Upper lobe of left lung (tissue), 6 donors: ENCODE data around the gene PALLD. TPM values are rescaled to one million over a fixed set of nuclear protein-coding genes. Genes with fewer than 3 reads are reported as not detected.
A peak's percentile ranks its signal among the peaks of the same experiment; 100 is the strongest.

ENCODE experiments used
- ATAC-seq, 2 donors: fragments of 200-7000 bp; cut with Tn5 transposase; one replicate each; pipeline ENCODE4 v1.9.1; 2022; ENCODE audit warnings: mild to moderate bottlenecking in 2 of 2, moderate library complexity in 2 of 2; ENCODE audit not compliant: low FRiP score in 2 of 2
- DNase-seq, 2 donors: peaks; one replicate each; pipeline ENCODE4 v3.0.0-alpha.2; 2019 to 2020
- H3K27ac ChIP-seq, 4 donors: fragments of 200-600 bp; sonication (generic); one replicate each; pipeline ENCODE4 v1.5.1; 2016 to 2019
- H3K27me3 ChIP-seq, 4 donors: fragments of 200-600 bp; sonication (generic); one replicate each; pipeline ENCODE4 v1.5.1; 2017 to 2019
- H3K36me3 ChIP-seq, 4 donors: fragments of 200-600 bp; sonication (generic); one replicate each; pipeline ENCODE4 v1.5.1; 2016 to 2019
- H3K4me1 ChIP-seq, 4 donors: fragments of 200-600 bp; sonication (generic); one replicate each; pipeline ENCODE4 v1.5.1; 2018 to 2019
- H3K4me3 ChIP-seq, 4 donors: fragments of 200-600 bp; sonication (generic); one replicate each; pipeline ENCODE4 v1.5.1; 2017 to 2019; ENCODE audit warnings: mild to moderate bottlenecking in 2 of 4, moderate library complexity in 1 of 4
- H3K9me3 ChIP-seq, 4 donors: fragments of 200-600 bp; sonication (generic); one replicate each; pipeline ENCODE4 v1.5.1; 2018 to 2019
- CTCF ChIP-seq, 6 experiments: fragments of 450-650 bp in 4 of 6; fragments of 200-600 bp in 2 of 6; sonication (generic) in 2 of 6; IDR thresholded peaks; one replicate each; pipeline ENCODE4 v1.5.1; 2016 to 2019; ENCODE audit warnings: antibody characterized with exemption in 6 of 6
- EP300 ChIP-seq, 4 donors: sonication (generic); formaldehyde crosslinking; IDR thresholded peaks; one replicate each; pipeline ENCODE4 v1.5.1; 2017; ENCODE audit warnings: antibody characterized with exemption in 4 of 4, control low read depth in 2 of 4
- POLR2A ChIP-seq, 4 donors: fragments of 450-650 bp; IDR thresholded peaks; one replicate each; pipeline ENCODE4 v1.5.1; 2016 to 2017; ENCODE audit warnings: antibody characterized with exemption in 4 of 4, mild to moderate bottlenecking in 2 of 4
- POLR2AphosphoS5 ChIP-seq, 2 donors: sonication (generic); formaldehyde crosslinking; IDR thresholded peaks; one replicate each; pipeline ENCODE4 v1.5.1; 2017; ENCODE audit warnings: antibody characterized with exemption in 2 of 2
- WGBS, 2 donors: methylation state at CpG; one replicate each; pipeline ENCODE4 v1.1.5; 2017 to 2018; 5-methylcytosine and 5-hydroxymethylcytosine counted together
- total RNA-seq, 6 donors: library from RNA; depleted of rRNA in 4 of 6; stranded (reverse); fragments of >200 nt in 4 of 6; gene quantifications; one replicate each; pipeline versions ENCODE4 v1.1.0 to v1.2.1, GENCODE V29; 2016 to 2021
- donor health status: DM: no; HTN: no; CAD: no; lungs with moderate emphysema.
- donor health status: DM: no; HTN: yes; CAD: no; lungs with severe emphysema.

Gene PALLD
- total RNA-seq, 6 donors from 2014 or later = 63.9 to 175 (median 134) TPM

GRCh38 chr4:168586926-168587325 is 90.1 kb downstream of the PALLD start:
- Histone ChIP-seq H3K9me3 (no peaks in the 10 kb centered on the region), H3K27ac (no peak overlapping the region), H3K4me3 (no peak overlapping the region), H3K36me3 (no peaks in the 10 kb centered on the region), H3K4me1 (peaks cover 0 to 7% (median 2%) of the 10 kb centered on the region in 4 donors), H3K27me3 (no peaks in the 10 kb centered on the region)
- ATAC-seq (no peak), DNase-seq (no peak)
- WGBS, 2 donors = 56 to 86% methylated on average over 4 to 5 of the region's 5 CpGs
- TF ChIP-seq EP300 (IDR thresholded peaks at IDR 0.05) (no peak), CTCF (IDR thresholded peaks at IDR 0.05) (no peak), POLR2AphosphoS5 (IDR thresholded peaks at IDR 0.05) (no peak), POLR2A (IDR thresholded peaks at IDR 0.05) (no peak)

GRCh38 chr4:168587411-168588125 is 90.7 kb downstream of the PALLD start:
- no peaks in the 10 kb centered on the region for H3K27me3 ChIP-seq
- no peaks in the 10 kb centered on the region for H3K9me3 ChIP-seq
- no peak overlapping the region for H3K27ac ChIP-seq
- peaks cover 0 to 7% (median 2%) of the 10 kb centered on the region in 4 donors for H3K4me1 ChIP-seq
- TF ChIP-seq EP300 (IDR thresholded peaks at IDR 0.05) = no peak
- TF ChIP-seq POLR2A (IDR thresholded peaks at IDR 0.05) = no peak
- TF ChIP-seq CTCF (IDR thresholded peaks at IDR 0.05) = no peak
- TF ChIP-seq POLR2AphosphoS5 (IDR thresholded peaks at IDR 0.05) = no peak
- DNase-seq (no peak), ATAC-seq (peak; percentile 34 to 76)
- WGBS, 2 donors = 74 to 78% methylated on average over 11 of the region's 11 CpGs
- H3K36me3 ChIP-seq = no peaks in the 10 kb centered on the region
- H3K4me3 ChIP-seq = no peak overlapping the region

DNA sequence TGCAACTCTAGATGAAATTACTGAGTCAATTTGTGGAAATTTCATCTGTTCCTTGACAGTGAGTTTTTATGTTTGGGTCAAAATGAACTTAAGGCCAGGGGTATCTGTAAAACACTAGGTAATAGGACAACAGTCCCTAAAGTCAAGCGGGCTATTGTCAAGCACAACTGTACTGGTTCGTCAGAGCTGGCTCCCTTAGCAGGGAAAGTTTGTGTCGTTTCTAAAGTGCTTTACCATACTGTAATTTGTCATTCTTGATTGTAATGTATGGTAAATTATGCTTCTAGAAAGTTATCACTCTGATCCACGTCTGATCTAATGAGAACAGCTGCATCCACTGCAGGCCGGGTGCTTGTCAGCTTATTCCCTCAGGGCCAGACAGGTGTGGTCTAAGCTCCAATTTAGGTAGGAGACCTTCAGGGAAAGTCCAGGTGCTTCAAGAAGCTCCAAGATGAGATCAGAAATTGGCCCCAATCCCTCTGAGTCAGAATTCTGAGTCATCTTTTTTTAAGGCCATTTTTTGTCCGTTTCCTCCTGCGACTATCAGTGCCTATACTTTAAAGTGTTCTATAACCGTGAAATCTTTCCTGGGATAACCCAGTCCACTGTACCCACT is 92.2 kb downstream of the PALLD start:
- DNase-seq = no peak
- no peak for ATAC-seq
- no peak for TF ChIP-seq EP300 (IDR thresholded peaks at IDR 0.05)
- TF ChIP-seq CTCF (IDR thresholded peaks at IDR 0.05) = no peak
- TF ChIP-seq POLR2A (IDR thresholded peaks at IDR 0.05) = no peak
- no peak for TF ChIP-seq POLR2AphosphoS5 (IDR thresholded peaks at IDR 0.05)

DNA sequence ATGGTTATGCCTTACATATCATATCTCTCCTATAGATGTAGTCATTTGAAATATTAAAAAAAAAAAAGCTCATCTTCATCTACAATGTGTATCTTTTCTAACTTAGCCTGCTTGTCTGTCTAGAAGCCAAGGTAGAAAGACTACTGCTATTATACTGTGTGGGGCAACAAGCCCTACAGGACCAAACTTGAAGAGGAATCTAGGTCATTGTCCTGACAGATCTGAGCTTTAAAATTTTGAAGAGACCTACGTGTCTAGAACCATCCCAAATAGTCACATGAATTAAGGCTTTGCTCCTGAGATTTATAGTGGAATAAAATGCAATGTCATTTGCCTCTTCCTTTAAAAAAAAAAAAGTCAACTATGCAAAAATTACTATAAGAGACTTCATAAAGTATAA is 95.8 kb downstream of the PALLD start:
- TF ChIP-seq POLR2A (IDR thresholded peaks at IDR 0.05) = no peak
- no peak for TF ChIP-seq EP300 (IDR thresholded peaks at IDR 0.05)
- TF ChIP-seq CTCF (IDR thresholded peaks at IDR 0.05) = no peak
- no peak for TF ChIP-seq POLR2AphosphoS5 (IDR thresholded peaks at IDR 0.05)
- H3K27me3 ChIP-seq = no peaks in the 10 kb centered on the region
- H3K9me3 ChIP-seq = no peaks in the 10 kb centered on the region
- DNase-seq (no peak), ATAC-seq (no peak)
- 78 to 90% methylated on average over 1 of the region's 1 CpG for WGBS, 2 donors
- no peaks in the 10 kb centered on the region for H3K4me1 ChIP-seq
- H3K4me3 ChIP-seq = no peak overlapping the region
- H3K27ac ChIP-seq = no peak overlapping the region
- no peaks in the 10 kb centered on the region for H3K36me3 ChIP-seq

More for the DNA sequence above, 92.2 kb downstream of the PALLD start:
- 78 to 82% methylated on average over 8 of the region's 8 CpGs for WGBS, 2 donors
- no peaks in the 10 kb centered on the region for H3K9me3 ChIP-seq
- no peak overlapping the region for H3K4me3 ChIP-seq
- H3K27me3 ChIP-seq = no peaks in the 10 kb centered on the region
- no peak overlapping the region for H3K27ac ChIP-seq
- peaks cover 0 to 7% (median 2%) of the 10 kb centered on the region in 4 donors for H3K4me1 ChIP-seq
- H3K36me3 ChIP-seq = no peaks in the 10 kb centered on the region
